Stimulated activated CD8-positive, alpha-beta memory T cell treated with anti-CD3 and anti-CD28 coated beads, Interleukin-4, amount 100 ng/mL, for 4 hours (primary cell): ENCODE data around the gene XIRP1.
A peak's percentile ranks its signal among the peaks of the same experiment; 100 is the strongest.

Experiments
- DNase-seq, 2 donors: peaks; one replicate each; pipeline ENCODE4 v3.0.0-alpha.2; 2020; ENCODE audit warnings: low read depth in 2 of 2, low spot score in 1 of 2

Gene XIRP1

GRCh38 chr3:39166932-39167532 lies 25.4 kb downstream of the XIRP1 start:
- DNase-seq = no peak

DNA sequence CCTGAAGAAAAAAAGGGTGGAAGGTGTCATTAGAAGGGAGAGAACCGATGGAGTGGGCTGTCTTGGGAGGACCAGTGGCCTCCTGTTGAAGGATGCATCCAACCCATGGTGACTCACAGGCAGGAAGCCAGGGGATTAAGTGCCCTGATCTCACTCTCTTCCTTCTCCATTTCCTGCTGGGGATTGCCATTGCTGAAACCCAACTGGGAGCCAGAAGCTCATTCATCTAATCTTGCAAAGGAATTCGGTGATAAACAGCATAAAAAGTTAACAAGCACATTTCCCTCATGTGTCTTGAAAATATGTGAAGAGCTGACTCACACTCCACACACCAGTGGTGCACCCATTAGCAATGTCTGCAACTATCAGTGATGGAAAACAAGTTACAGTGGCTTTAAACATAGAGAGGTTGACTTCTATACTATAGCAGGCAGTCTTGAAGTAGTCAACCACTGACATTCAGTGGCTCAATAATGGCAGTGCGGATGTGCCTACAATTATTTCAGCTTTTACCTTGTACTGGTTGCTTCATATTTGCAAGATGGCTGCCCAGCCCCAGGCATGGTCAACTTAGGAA lies 26.2 kb downstream of the XIRP1 start:
- no peak for DNase-seq

- no peak for DNase-seq
Observed at GRCh38 chr3:39165518-39165917, 26.9 kb downstream of the XIRP1 start.

DNA sequence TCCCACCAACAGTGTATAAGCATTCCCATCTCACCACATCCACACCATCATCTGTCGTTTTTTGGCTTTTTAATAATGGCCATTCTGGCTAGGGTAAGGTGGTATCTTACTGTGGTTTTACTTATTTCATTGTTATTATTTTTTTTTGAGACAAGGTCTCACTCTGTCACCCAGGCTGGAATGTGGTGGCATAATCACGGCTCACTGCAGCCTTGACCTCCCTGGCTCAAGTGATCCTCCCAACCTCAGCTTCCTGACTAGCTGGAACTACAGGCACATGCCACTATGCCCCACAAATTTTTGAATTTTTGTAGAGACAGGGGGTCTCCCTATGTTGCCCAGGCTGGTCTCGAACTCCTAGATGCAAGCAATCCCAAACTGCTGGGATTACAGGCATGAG lies 28.0 kb downstream of the XIRP1 start:
- DNase-seq = no peak

DNA sequence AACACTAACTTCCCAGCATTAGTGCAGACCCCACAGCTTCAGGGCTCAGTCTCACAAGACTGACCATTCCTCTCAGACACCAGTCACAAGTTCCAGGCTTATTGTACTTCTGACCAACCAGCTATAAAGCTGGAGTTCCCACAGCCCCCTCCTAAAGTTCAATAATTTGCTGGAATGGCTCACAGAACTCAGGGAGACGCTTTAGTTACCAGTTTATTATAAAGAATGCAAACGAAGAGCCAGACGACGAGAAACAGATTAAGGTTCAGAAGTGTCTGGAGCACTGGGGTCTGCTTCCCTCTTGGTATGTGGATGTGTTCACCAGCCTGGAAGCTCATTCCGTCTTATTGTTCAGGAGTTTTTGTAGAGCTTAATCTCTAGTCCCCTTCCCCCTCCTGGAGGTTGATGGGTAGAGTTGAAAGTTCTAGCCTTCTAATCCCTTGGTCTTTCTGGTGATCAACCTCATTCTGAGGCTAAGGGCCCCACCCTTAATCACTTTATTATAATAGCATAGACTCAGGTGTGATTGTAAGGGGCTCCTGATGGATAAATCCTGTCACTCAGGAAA lies 34.2 kb downstream of the XIRP1 start:
- DNase-seq = no peak

DNA sequence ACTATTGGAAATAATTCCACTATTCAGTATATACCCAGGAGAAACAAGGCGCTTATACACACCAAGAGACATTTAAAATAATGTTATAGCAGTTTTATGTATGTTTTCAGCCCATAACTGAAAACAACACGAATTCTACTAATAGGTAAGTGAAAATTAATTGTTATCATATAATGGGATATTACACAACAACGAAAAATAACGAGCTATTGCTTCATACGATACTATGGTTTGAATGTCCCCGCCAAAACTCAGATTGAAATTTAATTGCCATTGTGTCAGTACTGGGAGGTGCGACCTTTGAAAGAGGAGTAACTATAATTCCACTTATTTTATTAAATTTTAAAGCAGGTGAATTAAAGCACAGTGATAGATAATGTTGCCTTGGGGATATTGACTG lies 35.0 kb downstream of the XIRP1 start:
- DNase-seq = no peak

DNA sequence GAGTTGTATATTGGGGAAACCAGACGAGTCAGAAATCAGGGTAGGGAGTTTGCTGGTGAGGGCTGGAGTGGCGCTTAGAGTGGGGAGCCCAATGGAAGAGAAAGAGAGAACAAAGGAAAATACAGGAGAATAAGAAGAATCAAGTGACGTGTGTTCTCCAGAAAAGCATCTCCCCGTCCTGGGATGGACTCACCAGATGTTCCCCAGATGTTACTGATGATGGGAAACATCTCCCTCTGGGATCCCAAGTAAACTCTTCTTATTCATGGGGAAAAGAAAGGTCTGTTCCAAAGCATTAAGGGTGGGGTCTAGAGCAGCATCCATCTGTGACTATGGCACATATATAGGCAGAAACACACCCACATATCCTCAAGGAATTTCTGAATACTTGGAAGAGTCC lies 36.0 kb downstream of the XIRP1 start:
- DNase-seq = no peak

DNA sequence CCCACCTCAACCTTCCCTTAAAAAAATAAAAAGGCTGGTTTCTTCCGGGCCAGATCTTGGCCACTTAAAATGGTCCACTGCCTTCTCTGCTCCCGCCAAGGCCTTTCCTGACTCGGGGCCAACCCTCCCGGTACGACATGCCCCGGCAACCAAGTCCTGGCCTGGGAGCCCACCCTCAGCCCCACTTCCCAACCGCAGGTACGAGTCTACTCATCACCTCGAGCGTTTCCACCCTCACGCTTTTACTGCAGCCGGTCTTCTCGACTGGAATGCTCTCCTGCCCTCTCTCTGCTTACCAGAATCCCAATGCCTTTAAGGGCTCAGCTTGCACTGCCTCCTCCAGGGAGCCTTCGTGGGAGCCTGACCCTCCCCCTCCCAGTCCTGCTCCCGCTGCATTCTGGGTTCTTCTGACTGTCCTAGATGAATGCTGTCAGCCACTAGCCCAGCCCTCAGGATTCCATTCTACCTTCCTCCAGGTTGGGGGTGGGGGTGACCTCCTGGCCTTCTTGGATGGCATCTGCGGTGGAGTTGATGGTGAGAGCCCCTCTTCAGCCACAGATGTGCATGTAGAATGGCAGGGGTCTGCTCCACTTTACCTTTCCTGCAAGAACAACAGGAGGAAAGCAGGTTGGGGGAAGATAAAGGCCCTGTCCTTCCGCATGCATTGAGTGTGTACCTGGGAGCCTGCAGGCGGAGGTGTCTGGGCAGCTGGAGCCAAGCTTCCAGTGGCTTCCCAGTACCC lies 37.9 kb downstream of the XIRP1 start:
- no peak for DNase-seq

- no peak for DNase-seq
Observed at GRCh38 chr3:39153977-39154279, 38.5 kb downstream of the XIRP1 start.

DNA sequence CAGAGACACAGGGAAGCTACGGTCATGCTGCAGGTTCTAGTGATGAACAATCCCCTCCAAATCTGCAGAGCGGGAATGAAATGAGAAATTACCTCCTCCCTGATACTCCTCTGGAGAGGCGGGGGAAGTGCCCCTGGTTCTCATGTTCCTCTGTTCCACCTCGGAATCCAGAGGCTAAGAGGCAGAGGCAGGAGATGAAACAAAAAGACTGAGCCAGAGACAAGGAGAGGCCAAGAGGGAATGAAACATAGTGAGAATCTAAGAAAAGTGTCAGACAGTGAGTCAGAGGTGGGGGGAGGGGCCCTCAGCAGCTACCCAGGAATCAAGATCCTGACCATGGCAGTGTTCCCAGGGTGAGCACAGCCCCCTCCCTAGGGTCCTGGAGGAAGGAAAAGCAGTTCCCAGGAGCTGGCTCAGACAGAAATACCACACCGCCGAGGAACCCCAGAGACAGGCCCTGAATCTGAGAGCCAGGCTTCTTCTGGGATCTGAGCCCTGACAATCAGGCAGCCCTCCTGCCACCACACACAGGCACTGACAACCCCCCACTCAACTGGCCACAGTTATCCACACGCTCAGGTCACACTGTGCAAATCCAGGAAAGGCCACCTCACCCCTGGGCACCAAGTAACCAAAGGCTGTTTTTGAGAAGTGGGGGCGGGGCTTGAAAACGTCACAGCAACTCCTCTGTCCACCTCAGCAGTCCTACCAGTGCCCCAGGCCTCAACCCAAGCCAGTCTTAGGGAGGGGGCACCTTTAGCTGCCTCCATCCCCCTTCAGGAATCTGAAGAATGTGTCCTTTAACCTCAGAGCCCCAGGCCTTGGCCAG lies 41.4 kb downstream of the XIRP1 start:
- DNase-seq = peak in 1 of 2 donors; percentile 40

DNA sequence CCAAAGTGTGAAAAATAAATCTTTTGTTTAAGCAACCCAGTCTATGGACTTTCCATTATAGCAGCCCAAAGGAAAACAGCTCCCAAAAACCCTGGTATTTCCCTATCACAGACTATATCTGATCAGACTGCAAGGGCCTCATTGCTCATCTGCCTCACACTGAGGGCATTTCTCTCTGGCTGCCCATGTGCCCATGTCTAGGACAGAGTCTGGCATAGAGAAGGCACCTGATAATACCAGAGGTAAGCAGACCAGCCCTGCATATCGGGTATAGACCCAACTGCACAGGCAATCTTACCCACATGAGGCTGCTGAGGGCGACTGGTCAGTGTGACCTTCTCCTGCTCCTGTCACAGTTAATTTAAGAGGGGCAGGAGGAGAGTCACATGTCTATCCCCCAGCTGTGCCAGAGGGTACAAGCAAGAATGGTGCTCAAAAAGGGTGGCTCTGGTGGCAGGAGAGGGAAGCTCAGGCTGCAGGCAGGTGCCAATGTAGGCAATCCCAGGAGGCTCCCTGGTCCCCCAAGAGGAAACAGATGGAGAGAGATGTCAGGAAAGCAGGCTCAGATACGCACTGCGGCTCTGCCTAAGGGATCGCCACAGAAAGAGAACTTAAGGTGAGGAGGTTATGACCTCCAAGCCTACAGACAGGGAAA lies 42.1 kb downstream of the XIRP1 start:
- no peak for DNase-seq

DNA sequence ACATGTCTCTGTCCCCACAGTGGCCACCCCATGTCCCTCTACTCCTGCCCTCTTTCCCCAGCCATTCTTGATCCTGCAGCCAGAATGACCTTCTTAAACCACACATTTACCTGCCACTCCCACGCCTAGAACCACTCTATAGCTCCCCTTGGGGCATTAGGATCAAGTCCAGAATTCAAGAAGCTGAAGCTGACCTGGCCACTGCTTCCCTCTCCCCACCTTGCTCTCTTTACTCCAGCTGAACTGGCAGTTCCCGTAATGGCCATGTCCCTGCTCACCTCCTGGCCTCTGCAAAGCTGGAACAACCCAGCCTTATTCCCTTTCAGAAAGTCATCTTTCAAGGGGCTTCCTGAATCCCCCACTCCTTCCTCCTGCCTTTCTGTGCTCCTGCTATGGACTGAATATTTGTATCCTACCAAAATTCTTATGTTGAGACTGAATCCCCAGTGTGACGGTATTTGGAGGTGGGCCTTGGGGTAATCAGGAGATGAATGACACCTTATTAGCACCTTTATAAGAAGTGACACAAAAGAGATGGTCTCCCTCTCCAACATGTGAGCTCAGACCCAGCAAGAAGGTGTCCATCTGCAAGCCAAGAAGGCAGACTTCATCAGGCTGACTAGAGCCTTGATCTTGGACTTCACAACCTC lies 42.8 kb downstream of the XIRP1 start:
- DNase-seq = no peak

GRCh38 chr3:39149059-39149455 lies 43.3 kb downstream of the XIRP1 start:
- DNase-seq = no peak

GRCh38 chr3:39148435-39149058 lies 43.8 kb downstream of the XIRP1 start:
- DNase-seq = no peak

GRCh38 chr3:39147711-39148434 lies 44.5 kb downstream of the XIRP1 start:
- DNase-seq = no peak

- DNase-seq = peak; percentile 45 to 69
Observed at GRCh38 chr3:39146611-39147591, 45.5 kb downstream of the XIRP1 start.

- DNase-seq = no peak
Observed at GRCh38 chr3:39146083-39146501, 46.3 kb downstream of the XIRP1 start.

GRCh38 chr3:39144748-39145380 lies 47.5 kb downstream of the XIRP1 start:
- no peak for DNase-seq
